Endothelial cell of umbilical vein (primary cell): ENCODE measurements around the gene MREG. TPM values are rescaled to one million over a fixed set of nuclear protein-coding genes. Genes with fewer than 3 reads are reported as not detected.

Experiments used
- BruUV-seq: library from RNA; stranded (reverse); fragments of 400-500 nt; replicated peaks from 2 replicates; lab custom pipeline; 2021; lab: Mats Ljungman, UMichigan
- CTCF ChIA-PET: fragments of 300-600, 350-600 bp; sonication (Branson Sonifier 250); formaldehyde crosslinking; loops from one replicate; lab custom pipeline; 2021; ENCODE audit warnings: antibody characterized with exemption, inconsistent platforms; lab: Charles Lee
- POLR2A ChIA-PET: fragments of 300-600, 350-600 bp; sonication (Branson Sonifier 250); formaldehyde crosslinking; loops from one replicate; lab custom pipeline; 2021; ENCODE audit warnings: antibody characterized with exemption, inconsistent platforms; lab: Charles Lee
- DNase-seq: peaks from one replicate; pipeline ENCODE4 v3.0.0-alpha.2; 2011; ENCODE audit warnings: low read depth, low spot score
- FAIRE-seq: peaks from 2 replicates; lab custom pipeline; 2011; peaks lifted over from hg19 to GRCh38; lab: Jason Lieb, UNC
- H2AFZ ChIP-seq: 2 replicates; pipeline ENCODE4 v1.6.0; 2012; ENCODE audit warnings: low read depth, low read length, control low read depth, inconsistent platforms
- H3K27ac ChIP-seq: 2 replicates; pipeline ENCODE4 v1.5.1; 2011; ENCODE audit warnings: low read depth, mild to moderate bottlenecking, control low read depth, low read length, moderate library complexity; ENCODE audit not compliant: insufficient read depth
- H3K27me3 ChIP-seq, 2 experiments: 2 replicates each; pipeline versions ENCODE4 v1.6.0 to v1.6.1; 2011; ENCODE audit warnings: low read length in 2 of 2, mixed read lengths in 1 of 2; ENCODE audit not compliant: control insufficient read depth in 2 of 2, insufficient read depth in 2 of 2
- H3K36me3 ChIP-seq, 2 experiments: 2 replicates in 1 of 2; 3 replicates in 1 of 2; pipeline ENCODE4 v1.5.1; 2011; ENCODE audit warnings: low read length in 2 of 2, mild to moderate bottlenecking in 1 of 2, moderate library complexity in 1 of 2; ENCODE audit not compliant: control insufficient read depth in 2 of 2, insufficient read depth in 2 of 2; ENCODE audit errors: extremely low read depth in 1 of 2
- H3K4me1 ChIP-seq: 3 replicates; pipeline ENCODE4 v1.5.1; 2011; ENCODE audit warnings: mild to moderate bottlenecking, low read length; ENCODE audit not compliant: control insufficient read depth, insufficient read depth; ENCODE audit errors: extremely low read depth
- H3K4me2 ChIP-seq: 2 replicates; pipeline ENCODE4 v1.6.1; 2011; ENCODE audit warnings: low read length, control low read depth, mixed read lengths; ENCODE audit not compliant: insufficient read depth
- H3K4me3 ChIP-seq, 3 experiments: fragments of 200-600 bp in 1 of 3; sonication (generic), shearing (Covaris generic) in 1 of 3; replicated peaks in 1 of 3; 2 replicates each; pipeline ENCODE4 v1.5.1; 2011 to 2016; ENCODE audit warnings: control low read depth in 3 of 3, low read length in 3 of 3, mild to moderate bottlenecking in 2 of 3, inconsistent platforms in 1 of 3, low read depth in 1 of 3, moderate library complexity in 1 of 3; ENCODE audit not compliant: insufficient read depth in 1 of 3
- H3K79me2 ChIP-seq: 2 replicates; pipeline ENCODE4 v1.6.0; 2012; ENCODE audit warnings: low read length, inconsistent platforms; ENCODE audit not compliant: control insufficient read depth, insufficient read depth
- H3K9ac ChIP-seq: replicated peaks from 2 replicates; pipeline ENCODE3; 2011; ENCODE audit warnings: low read length, control low read depth; ENCODE audit not compliant: insufficient read depth; ENCODE audit errors: extremely low read depth
- H3K9me1 ChIP-seq: replicated peaks from 3 replicates; pipeline ENCODE4 v1.6.0; 2011; ENCODE audit warnings: mild to moderate bottlenecking, low read length; ENCODE audit not compliant: control insufficient read depth, insufficient read depth; ENCODE audit errors: extremely low read depth
- H3K9me3 ChIP-seq: replicated peaks from 2 replicates; pipeline ENCODE4 v1.5.1; 2012; ENCODE audit warnings: low read length, inconsistent platforms; ENCODE audit not compliant: control insufficient read depth, insufficient read depth
- H4K20me1 ChIP-seq: replicated peaks from 2 replicates; pipeline ENCODE3; 2011; ENCODE audit warnings: mild to moderate bottlenecking, low read length; ENCODE audit not compliant: control insufficient read depth, insufficient read depth; ENCODE audit errors: extremely low read depth
- CTCF ChIP-seq, 2 donors: IDR thresholded peaks; 1 replicate in 1 of 2; 2 replicates in 1 of 2; pipeline ENCODE4 v1.5.1; 2011; ENCODE audit warnings: low read length in 2 of 2, mild to moderate bottlenecking in 2 of 2, moderate library complexity in 2 of 2, control low read depth in 1 of 2, inconsistent platforms in 1 of 2, low read depth in 1 of 2; ENCODE audit not compliant: insufficient read depth in 1 of 2; ENCODE audit errors: extremely low read depth in 1 of 2
- EZH2 ChIP-seq: IDR thresholded peaks from 2 replicates; pipeline ENCODE4 v1.6.1; 2012; ENCODE audit warnings: borderline replicate concordance, low read depth, mild to moderate bottlenecking, moderate library complexity, low read length, inconsistent platforms; ENCODE audit not compliant: severe bottlenecking
- GATA2 ChIP-seq: IDR thresholded peaks from 2 replicates; pipeline ENCODE4 v1.7.0; 2011; ENCODE audit warnings: low read depth, mild to moderate bottlenecking, moderate library complexity, mixed read lengths, low read length; ENCODE audit not compliant: insufficient read length, insufficient read depth
- MAX ChIP-seq: IDR thresholded peaks from 2 replicates; pipeline ENCODE4 v1.6.1; 2011; ENCODE audit not compliant: insufficient read depth, insufficient read length
- MYC ChIP-seq: IDR thresholded peaks from one replicate; pipeline ENCODE4 v1.6.1; 2011; ENCODE audit warnings: mild to moderate bottlenecking, low read depth, low read length
- POLR2A ChIP-seq: IDR thresholded peaks from 2 replicates; pipeline ENCODE4 v1.6.1; 2012; ENCODE audit warnings: low read depth, mild to moderate bottlenecking, control low read depth, low read length
- dilution Hi-C: fragments of 300-500 bp; cut with MboI; formaldehyde crosslinking; loops from one replicate; pipeline ENCODE4 v1.15.0; 2019; ENCODE audit warnings: low sequenced_read_pairs; ENCODE audit not compliant: extremely low pct_ligation_motif_present
- intact Hi-C: fragments of 100-400 bp; cut with micrococcal nuclease; formaldehyde crosslinking; loops from one replicate; pipeline ENCODE4 v1.10.0; 2022
- polyA plus RNA-seq, 4 experiments: library from polyadenylated mRNA; depleted of rRNA in 3 of 4; stranded (reverse) in 3 of 4; unstranded in 1 of 4; fragments of >200 nt; gene quantifications; 2 replicates each; pipeline versions ENCODE4 v1.2.1 to v1.2.3, GENCODE V29; 2011 to 2012; ENCODE audit warnings: missing spikeins in 1 of 4
- total RNA-seq: library from RNA; stranded (reverse); gene quantifications from 2 replicates; pipeline ENCODE4 v1.2.3, GENCODE V29; 2021

MREG gene
- total and polyA plus RNA-seq, 2 donors (not counting 3 experiments of a cell fraction or from before 2014, with no cell fraction given): 0.41 to 3.9 TPM

GRCh38 chr2:215946586-215946985 lies 66.8 kb downstream of the MREG start:
- no TSS peak for BruUV-seq
- Histone ChIP-seq H3K9ac (no peak overlapping the region), H3K36me3 (no peaks in the 10 kb centered on the region), H3K27ac (no peak overlapping the region), H3K9me1 (no peaks in the 10 kb centered on the region), H3K4me1 (no peaks in the 10 kb centered on the region), H3K79me2 (no peaks in the 10 kb centered on the region), H3K4me2 (no peak overlapping the region), H4K20me1 (no peaks in the 10 kb centered on the region), H2AFZ (no peak overlapping the region), H3K9me3 (no peaks in the 10 kb centered on the region), H3K4me3 (no peak overlapping the region), H3K27me3 (no peaks in the 10 kb centered on the region)
- FAIRE-seq: no peak
- intact Hi-C loops (no loop called here), dilution Hi-C loops (no loop called here)
- CTCF ChIA-PET: interaction anchor here (1.4 kb wide), 2 partner anchors 16 to 77 kb away, joined by 3 to 6 read pairs; no protein-coding TSS in a partner anchor
- no peak for DNase-seq
- POLR2A ChIA-PET: no interaction called here
- no peak for TF ChIP-seq GATA2
- TF ChIP-seq CTCF (IDR thresholded peaks at IDR 0.05; ENCODE audit: extremely low read depth in 1 of 2, insufficient read depth in 1 of 2, low read depth in 1 of 2, low read length in 2 of 2): no peak
- TF ChIP-seq EZH2: no peak
- no peak for TF ChIP-seq MAX
- TF ChIP-seq POLR2A: no peak
- no peak for TF ChIP-seq MYC
